HG03025 (cell line): ENCODE measurements around the gene PRODH.
"Not testable (repeated sequence)": the region's sequence is repeated elsewhere in the genome, so short reads cannot be mapped to it uniquely, and the experiment has no call there.

ENCODE experiments used
- ATAC-seq: cut with Tn5 transposase; IDR thresholded peaks from one replicate; pipeline ENCODE4 v1.9.1; 2021; ENCODE audit warnings: mild to moderate bottlenecking, moderate library complexity; ENCODE audit not compliant: unreplicated experiment, low FRiP score

Gene PRODH

DNA sequence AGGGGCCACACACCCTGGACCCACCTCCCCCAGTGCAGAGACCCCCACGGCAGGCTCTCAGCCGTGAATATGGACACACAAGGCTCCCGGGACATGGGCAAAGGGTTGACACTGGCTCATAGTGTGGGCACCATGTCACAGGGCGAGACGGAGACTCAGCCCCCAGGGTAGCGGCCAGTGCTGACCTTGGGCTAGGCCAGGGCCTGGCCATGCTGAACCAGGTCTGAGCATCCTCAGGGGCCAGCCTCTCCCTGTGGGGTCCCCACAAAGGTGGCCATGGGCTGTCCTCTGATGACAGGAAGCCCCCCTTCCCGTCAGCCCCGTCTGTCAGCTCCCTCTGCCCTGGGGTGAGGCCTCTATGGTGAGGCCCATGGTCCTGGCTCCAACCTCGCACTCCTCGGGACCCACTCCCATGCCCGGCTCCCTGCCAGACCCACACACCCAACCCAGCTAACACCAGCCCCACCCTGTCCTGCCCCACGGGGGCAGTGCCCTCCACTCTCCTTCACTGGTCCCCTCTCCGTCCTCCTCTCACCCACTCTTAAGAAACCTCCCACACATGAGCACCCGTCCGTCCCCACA, 19.0 kb upstream of the PRODH start:
- no peak for ATAC-seq

DNA sequence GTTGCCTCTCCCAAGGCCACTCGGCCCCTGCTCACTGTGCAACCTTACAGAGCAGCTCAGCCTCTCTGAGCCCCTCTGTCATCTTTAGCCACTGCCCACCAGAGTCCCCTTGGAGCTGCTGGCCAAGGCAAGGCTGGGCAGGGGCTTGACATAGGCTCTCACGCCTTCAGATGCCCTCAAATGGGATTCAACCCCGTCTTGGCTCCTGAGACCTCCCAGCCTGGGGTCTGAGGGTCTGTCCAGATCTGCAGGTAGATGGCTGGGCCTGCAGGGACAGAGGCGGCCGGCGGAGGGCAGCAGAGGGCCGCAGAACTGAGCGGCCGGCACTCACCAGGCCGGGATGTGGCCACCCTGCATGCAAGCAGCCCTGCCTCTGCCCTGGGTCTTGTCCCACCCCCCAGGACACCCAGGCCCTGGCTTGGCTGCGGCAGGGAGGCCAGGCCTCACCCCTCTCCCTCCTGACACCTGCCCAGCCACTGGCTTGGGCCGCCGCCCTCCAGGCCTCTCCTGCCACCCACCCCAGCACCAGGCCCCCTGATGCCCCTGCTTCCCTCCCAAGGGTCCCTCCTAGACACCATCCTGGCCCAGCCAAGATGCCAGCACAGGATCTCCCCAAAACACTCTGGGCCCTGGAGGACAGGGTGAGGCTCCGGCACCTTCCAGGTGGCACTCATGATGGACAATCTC, 18.4 kb upstream of the PRODH start:
- not testable (repeated sequence) for ATAC-seq

DNA sequence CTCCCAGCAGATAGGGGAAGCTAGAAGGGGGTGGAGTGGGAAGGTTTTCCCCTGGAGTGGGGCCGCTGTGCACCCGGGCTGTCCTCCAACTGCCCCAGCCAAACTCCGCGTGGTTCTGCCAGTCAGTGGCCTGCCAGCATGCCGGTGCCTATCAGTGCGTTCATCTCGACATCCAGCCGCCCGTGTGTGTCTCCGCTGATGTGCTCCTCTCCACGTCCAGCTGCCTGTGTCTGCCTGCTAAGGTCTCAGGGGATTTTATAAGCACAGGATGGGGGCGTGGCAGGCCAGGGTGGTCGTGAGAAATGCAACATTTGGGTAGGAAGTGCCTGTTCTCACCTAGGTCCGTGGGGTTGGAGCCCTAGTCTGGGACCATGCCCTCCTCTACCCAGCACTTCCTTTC, 17.0 kb upstream of the PRODH start:
- ATAC-seq, result not testable (repeated sequence)

DNA sequence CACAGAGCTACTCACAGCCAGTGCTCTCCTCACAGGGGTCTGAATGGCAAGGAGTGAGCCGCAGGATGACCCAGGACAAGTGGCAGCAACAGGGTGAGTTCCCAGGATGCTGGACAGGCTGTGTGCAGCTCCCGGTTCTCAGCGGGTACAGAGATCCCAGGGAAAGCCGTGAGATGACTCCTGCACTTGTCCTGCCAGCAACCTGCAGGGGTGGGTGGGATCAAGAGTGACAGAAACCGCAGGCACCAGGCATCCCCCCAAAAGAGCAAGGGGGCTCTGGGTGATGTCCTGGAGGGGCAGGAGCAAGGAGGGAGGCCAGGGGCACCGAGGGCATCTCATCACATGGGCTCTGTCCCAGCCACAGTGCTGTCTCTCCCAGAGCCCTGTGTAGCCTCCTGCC, 15.9 kb upstream of the PRODH start:
- ATAC-seq, result no peak

DNA sequence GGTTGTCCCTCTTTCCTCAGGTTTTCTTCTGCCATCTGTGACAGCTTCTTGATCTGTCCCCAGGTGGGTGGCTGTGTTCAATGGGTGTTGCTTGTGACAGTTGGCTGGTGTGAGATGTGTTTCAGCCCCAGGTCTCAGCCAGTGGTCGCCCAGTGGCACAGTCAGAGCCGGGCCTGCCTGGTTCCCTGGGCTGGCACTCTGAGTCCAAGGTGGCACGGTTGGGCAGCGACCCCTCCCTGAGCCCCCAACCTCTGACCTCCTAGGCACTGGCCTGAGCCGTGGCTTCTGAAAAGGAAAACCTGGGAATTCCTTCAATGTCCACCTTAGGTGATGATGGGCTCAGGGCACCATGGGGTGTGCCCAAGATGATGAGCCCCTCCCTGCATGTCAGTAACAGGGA, 14.0 kb upstream of the PRODH start:
- ATAC-seq, result no peak

DNA sequence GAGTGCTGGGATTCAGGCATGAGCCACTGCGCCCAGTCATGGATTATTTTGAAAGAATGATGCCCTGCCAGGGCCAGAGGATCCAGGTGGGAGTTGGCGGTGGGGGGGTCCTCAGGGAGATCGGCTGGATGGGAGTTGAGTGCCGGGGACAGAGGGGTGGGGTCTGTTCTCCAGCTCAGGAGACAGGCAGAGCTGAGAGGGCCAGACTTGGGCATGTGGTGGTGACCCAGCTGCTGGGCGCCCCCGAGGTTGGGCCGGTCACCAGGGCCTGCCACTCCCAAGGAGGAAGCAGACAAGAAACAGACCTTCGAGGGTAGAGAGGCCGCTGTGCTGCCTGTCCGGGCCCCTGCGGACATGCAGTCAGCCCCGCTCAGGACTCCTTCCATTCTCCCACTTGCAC, 11.8 kb upstream of the PRODH start:
- ATAC-seq, result no peak

DNA sequence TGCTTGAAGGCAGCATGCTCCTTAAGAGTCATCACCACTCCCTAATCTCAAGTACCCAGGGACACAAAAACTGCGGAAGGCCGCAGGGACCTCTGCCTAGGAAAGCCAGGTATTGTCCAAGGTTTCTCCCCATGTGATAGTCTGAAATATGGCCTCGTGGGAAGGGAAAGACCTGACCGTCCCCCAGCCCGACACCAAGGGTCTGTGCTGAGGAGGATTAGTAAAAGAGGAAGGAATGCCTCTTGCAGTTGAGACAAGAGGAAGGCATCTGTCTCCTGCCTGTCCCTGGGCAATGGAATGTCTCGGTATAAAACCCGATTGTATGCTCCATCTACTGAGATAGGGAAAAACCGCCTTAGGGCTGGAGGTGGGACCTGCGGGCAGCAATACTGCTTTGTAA, 11.0 kb upstream of the PRODH start:
- not testable (repeated sequence) for ATAC-seq

DNA sequence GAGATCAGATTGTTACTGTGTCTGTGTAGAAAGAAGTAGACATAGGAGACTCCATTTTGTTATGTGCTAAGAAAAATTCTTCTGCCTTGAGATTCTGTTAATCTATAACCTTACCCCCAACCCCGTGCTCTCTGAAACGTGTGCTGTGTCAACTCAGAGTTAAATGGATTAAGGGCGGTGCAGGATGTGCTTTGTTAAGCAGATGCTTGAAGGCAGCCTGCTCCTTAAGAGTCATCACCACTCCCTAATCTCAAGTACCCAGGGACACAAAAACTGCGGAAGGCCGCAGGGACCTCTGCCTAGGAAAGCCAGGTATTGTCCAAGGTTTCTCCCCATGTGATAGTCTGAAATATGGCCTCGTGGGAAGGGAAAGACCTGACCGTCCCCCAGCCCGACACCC, 2.6 kb upstream of the PRODH start:
- ATAC-seq, result not testable (repeated sequence)

DNA sequence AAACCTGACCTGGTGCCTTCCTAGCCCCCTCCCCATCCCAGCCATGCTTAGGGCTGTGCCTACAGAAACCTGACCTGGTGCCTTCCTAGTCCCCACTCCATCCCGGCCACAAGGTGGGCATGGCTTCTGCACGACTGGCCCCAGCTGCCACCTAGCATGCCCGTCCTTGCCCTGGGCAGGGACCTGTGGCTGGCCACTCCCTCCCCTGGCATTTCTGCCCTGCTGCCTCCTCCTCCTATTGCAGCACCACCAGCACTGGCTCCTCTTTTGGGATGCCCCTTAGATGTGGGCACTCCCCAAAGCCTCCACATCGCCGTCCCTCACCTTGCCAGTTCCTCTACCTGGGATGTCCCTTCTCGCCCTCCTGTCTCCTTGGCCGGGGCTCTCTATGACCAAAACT, 1.4 kb downstream of the PRODH start:
- ATAC-seq, result not testable (repeated sequence)

DNA sequence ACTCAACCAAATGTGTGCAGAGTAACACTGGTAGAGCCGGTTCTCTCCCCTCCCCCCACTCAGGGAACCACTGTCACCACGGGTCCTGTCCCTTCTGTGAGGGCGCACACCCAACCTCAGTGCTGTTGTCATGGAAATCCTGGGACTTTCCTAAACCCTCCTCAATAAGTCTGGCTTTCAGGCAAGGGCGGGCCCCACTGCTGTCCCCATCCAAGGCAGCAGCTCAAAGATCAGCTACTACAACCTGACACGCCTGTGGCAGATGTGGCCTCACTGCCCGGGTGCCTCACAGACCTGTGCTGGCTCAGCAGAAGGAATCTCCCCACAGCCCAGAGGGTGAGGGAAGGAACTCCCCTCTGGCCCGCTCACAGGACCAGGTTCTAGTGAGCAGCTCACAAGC, 2.2 kb downstream of the PRODH start:
- ATAC-seq, result no peak

DNA sequence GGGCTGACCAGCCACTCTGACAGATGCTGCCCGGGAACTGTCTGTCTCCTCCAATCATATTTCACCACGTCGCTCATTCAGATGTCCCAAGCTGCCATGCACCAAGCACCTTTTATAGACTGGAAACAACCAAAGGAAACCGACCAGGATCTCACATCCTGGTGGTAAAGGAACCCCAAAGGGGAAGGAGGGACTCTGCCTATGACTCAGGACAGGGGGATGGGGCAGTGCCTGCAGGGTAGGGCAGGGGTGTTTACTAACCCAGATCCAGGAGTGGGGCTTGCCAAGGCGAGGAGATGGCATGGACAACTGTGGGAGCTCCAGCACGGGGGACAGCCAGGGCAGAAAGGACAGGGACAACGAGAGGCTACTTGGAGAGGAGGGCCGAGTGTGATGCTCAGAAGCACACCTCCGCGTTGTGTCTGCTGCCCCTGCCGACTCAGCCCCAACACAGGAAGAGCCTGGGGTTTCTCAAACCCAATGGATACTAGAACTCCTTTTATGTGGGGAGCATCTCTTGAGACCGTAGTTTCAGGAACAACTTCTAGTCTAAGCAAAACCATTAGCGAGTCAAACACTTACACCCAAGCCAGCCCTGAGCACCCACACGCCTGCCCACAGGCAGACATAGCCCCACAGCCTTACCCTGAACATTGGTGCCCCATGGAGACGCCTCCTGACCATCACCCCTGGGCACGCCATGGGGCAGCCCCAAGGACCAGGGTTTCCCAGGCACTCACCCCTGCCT, 4.0 kb downstream of the PRODH start:
- no peak for ATAC-seq

DNA sequence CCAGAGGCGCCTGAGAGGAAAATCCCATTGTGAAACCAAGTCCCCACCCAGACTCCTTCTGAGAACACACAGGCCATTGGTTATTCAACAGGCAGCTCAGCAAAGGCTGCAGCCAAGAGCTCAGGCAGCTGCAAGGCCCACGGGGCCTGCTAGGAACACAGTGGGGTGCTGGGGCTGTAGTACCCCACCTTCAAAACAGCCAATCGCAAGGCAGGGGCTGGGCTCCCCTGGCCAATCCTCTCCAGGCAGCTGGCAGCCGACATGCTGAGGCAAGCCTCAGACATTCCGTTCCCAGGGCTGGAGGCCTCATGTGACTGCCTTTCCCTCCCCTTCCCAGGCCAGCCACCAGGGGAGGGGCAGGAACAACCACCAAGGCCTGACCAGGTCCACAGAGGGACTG, 6.6 kb downstream of the PRODH start:
- no peak for ATAC-seq

DNA sequence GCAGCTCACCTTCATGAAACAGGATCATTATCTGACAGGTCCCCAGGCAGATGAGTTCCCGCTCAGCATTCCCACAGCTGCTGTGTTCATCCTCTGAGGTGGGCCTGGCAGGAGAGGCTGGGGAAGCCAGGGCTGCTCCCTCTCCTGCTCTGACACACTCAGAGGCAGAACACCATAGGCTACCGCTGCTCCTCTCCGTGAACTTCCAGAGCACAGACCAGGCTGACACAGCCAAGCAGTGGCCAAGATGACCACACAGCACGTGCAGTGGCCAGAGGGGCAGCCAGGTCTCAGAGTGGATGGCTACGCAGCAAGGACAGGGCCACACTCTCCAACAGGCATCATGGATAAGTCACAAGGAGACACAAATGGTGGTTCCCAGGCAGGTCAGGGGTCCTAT, 8.5 kb downstream of the PRODH start:
- no peak for ATAC-seq

DNA sequence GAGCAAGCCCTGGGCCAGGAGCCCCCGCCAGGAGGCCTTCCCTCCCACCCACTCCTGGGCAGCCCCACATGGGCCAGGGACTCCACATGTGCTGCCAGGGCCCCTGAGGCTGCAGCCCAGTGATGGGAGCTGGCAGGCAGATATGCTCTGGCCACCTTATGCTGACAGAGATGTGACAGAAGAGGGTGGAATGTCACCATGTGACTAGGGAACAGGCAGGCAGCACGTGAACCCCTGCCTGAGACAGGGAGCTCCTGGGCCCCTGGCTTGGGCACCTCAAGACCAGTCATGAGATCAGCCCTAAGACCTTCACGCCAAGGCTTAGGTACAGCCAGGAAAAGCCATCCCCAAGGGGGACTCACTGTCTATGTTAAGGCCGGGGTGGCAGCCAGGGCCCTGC, 9.1 kb downstream of the PRODH start:
- no peak for ATAC-seq

DNA sequence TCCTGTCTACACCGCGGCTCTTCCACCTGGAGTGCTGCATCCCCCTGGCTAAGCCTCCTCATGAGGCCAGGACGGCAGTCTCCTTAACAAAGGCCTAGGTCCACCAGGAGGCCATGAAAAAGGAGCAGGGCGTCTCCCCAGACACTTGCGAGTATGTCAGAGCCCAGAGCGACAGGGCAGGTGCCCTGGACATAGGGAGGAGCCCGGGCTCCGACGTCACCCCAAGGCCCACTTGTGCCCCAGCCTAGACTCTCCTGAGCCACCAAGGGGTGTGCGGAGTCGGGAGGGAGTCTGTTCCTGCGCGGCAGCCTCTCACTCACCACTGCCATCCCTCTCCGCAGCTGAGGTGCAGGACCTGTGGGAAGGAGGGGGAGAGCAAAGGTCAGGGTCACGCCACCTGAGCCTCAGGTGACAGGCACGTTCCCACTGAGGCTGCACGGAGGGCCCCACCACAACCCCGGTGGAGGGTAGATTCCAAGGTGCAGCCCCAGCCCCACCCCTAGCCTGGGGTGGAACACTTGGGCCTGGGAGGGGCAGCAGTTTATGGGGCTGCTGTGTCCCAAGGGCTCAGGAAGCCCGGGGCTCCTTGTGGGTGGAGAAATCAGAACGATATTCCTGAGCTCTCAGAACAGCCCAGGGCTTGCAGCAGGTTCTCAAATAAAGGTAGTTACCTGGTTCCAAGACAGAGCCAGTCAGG, 10.6 kb downstream of the PRODH start:
- ATAC-seq, result no peak

DNA sequence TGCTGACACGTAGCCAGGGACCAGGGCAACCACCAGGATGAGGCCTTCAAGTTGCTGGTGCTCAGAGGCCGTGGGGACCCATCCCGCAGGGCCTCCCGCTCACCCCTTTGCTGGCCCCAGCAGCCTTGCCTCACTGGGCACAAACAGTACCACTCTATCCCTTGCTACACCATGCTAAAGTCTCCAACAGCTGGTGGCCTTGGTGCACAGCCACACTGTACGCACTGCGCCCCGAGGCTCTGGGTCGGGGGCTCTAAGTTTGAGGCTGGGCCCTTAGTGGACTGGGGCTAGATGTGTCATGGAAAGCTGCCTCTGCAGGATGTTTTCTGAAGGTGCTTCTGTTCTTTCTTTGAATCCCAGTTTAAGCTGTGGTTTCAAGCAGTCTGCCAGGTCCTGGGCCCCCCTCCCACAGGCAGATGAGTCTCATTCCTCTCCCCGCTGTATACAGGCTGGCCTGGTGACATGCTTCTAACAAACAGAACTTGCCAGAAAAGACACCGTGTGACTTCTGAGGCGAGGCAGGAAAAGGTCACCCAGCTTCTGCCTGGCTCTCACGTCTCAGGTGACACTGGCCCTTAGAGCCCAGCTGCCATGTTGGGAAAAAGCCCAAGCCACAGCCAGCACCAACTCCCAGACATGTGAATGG, 15.7 kb downstream of the PRODH start:
- ATAC-seq, result not testable (repeated sequence)

DNA sequence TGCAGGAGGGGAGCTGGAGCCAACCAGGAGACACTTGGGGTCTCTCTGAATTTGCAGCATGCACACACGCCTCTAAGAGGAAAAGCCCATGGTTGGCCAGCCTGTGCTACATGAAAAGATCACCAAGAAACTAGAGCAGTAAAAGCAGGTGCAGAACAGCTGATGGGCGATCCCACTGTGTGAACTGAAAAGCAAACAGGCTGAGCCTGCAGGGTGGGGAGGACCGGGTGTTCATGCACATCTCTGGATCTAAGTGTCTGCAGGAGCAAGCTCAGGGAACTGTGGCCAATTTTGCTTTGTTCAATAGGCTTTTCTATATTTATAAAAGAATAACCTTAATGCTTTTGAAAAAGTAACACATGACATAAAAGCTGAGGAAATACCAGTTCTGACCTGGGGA, 18.3 kb downstream of the PRODH start:
- ATAC-seq, result not testable (repeated sequence)

DNA sequence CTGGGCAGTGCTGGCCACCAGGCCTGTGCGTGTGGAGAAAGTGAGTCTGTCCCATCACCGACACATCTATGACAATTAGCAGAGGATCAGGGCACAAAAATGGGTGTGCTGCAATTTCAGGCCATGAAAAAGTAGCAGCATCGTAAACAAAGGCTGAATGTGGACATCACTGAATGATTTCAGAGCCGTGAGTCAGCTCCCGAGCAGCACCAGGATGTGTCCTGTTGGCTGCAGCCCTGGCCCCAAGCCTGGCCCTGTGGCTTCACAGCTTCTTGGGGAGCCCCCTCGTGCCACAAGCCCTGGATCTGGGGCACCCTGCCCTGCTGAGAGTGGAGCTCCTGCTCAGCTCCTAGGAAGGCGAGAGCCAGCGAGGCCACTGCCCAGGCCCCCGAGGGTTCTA, 20.5 kb downstream of the PRODH start:
- not testable (repeated sequence) for ATAC-seq

DNA sequence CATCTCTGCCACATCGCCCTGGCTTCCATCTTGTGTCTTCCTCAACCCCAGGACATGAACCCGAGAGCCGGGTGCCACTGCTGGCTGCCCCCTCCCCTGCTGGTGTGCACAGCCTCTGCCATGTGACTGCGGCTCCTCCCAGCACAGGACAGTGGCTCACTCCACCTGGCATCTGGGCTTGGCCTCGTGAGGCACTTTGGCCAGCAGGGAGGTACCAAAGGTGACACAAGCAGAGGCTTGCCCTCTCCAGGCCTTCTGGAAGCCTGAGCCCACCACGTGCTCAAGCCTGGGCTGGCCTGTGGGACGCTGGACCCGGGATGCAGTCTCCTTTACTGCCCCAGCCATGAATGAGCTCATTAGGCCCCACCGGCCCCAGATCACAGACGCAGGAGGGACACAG, 21.5 kb downstream of the PRODH start:
- ATAC-seq, result not testable (repeated sequence)

DNA sequence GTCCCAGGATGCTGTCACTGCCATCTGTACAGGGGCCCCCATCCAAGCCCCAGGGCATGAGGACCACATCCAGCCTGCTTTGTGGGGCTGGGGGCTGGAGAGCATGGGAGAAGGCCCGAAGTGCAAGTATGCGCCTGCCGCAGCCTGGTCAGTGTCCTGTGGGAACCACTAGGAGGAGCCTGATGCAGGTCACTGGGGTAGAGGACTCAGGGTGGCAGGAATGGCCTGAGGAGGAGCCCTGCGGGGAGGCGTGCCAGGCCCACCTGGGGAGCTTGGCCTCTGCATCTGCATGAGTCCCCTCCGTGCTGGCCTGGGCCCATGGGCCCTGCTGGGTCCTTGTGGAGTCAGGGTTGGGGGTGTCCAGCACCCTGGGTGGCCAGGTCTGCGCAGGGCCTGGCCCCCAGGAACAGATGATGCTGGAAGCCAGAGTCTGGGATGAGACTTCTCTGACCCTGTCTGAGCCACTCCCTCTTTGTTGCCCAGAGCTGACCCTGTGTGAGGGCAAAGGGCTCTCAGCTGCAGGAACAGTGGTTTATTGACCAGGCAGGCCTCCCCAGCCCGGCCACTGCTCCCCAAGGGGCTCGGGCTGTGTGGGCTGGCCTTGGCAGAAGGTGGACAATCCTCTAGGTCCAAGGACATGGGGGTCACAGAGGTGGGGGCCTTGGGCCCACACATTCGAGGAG, 23.7 kb downstream of the PRODH start:
- ATAC-seq, result not testable (repeated sequence)
